ENCODE measurements around the gene VARS2.

VARS2 gene

DNA sequence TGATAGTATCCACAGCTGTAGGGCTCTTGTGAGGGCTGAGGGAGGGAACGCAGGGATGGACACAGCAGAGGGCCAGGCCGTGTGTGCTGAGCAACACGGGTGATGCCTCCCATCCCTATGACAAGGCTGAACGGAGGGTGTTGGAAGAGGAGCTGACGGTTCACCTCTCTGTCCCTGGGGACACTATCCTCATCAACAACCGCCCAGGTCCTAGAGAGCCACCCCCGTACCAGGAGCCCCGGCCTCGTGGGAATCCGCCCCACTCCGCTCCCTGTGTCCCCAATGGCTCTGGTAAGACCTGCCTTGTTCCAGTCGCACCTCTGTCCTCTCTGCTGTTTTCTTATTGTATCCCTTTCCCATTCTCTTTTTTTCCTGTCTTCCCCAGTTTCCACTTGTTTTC lies 19.7 kb upstream of the VARS2 start:
- DNase-seq (ENCODE audit: low read depth): no peak
- TF ChIP-seq, protein P1, sequence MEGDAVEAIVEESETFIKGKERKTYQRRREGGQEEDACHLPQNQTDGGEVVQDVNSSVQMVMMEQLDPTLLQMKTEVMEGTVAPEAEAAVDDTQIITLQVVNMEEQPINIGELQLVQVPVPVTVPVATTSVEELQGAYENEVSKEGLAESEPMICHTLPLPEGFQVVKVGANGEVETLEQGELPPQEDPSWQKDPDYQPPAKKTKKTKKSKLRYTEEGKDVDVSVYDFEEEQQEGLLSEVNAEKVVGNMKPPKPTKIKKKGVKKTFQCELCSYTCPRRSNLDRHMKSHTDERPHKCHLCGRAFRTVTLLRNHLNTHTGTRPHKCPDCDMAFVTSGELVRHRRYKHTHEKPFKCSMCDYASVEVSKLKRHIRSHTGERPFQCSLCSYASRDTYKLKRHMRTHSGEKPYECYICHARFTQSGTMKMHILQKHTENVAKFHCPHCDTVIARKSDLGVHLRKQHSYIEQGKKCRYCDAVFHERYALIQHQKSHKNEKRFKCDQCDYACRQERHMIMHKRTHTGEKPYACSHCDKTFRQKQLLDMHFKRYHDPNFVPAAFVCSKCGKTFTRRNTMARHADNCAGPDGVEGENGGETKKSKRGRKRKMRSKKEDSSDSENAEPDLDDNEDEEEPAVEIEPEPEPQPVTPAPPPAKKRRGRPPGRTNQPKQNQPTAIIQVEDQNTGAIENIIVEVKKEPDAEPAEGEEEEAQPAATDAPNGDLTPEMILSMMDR (IDR thresholded peaks at IDR 0.05; ENCODE audit: insufficient read depth, low read depth, low read length, missing control alignments): no peak
- H3K4me3 ChIP-seq (ENCODE audit: low read length): no peak overlapping the region

DNA sequence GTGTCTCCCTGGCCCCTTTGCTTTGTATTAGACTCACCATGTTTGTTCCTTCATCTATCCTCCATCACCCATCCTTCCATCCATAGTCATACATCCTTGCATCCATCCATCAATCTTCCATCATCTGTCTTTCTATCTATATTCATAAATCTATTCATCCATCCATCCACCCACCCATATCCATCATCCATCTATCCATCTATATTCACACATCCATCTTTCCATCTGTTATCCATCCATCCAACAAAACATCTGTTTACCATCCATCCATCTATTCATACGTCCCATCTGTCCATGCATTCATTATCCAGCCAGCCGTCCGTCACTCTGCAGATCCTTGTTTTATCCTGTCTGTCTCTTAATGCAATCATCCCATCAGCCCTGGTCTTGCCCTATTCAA lies 19.1 kb upstream of the VARS2 start:
- TF ChIP-seq, protein P1 (IDR thresholded peaks at IDR 0.05; ENCODE audit: insufficient read depth, low read depth, low read length, missing control alignments): no peak
- no peak for DNase-seq (ENCODE audit: low read depth)
- no peak overlapping the region for H3K4me3 ChIP-seq (ENCODE audit: low read length)

DNA sequence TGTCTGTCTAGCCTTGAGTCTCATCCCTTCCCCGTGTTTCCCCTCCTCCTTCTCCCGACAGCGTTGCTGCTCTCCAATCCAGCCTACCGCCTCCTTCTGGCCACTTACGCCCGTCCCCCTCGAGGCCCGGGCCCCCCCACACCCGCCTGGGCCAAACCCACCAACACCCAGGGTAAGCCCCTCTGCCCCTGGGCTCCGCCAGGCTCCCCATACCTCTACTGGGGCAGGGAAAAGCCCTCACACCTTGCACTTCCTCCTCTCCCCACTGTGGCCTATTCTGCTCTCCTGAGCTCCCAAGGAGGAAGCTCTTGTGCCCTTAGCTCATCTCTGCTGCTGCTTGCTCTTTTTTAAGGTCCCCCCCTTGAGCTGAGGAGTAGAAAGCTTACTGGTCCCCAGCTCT lies 18.7 kb upstream of the VARS2 start:
- TF ChIP-seq, protein P1 (IDR thresholded peaks at IDR 0.05; ENCODE audit: insufficient read depth, low read depth, low read length, missing control alignments): no peak
- no peak overlapping the region for H3K4me3 ChIP-seq (ENCODE audit: low read length)

DNA sequence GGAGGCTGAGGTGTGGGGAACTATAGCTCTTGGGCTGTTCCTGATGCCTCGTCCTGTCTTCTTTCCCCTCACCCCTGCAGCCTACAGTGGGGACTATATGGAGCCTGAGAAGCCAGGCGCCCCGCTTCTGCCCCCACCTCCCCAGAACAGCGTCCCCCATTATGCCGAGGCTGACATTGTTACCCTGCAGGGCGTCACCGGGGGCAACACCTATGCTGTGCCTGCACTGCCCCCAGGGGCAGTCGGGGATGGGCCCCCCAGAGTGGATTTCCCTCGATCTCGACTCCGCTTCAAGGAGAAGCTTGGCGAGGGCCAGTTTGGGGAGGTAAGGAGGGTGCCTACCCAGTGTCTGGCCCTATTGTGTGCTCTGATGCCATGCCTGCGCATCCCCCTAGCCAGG lies 17.5 kb upstream of the VARS2 start:
- TF ChIP-seq, protein P1 (IDR thresholded peaks at IDR 0.05; ENCODE audit: insufficient read depth, low read depth, low read length, missing control alignments): no peak
- no peak for DNase-seq (ENCODE audit: low read depth)
- H3K4me3 ChIP-seq (ENCODE audit: low read length): no peak overlapping the region

More for the DNA sequence above, 18.7 kb upstream of the VARS2 start:
- no peak for DNase-seq (ENCODE audit: low read depth)

DNA sequence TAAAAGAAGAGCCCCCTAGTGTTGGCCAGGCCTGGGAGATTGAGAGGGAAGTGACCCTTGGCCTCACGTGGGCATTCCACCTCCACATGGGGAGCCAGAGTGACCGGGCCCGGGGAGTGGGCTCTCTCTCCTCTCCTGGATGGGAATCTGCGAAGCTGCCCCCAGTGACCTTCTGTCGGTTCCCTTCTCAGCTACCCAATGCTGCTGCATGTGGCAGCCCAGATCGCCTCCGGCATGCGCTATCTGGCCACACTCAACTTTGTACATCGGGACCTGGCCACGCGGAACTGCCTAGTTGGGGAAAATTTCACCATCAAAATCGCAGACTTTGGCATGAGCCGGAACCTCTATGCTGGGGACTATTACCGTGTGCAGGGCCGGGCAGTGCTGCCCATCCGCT lies 16.2 kb upstream of the VARS2 start:
- no peak overlapping the region for H3K4me3 ChIP-seq (ENCODE audit: low read length)
- no peak for DNase-seq (ENCODE audit: low read depth)
- TF ChIP-seq, protein P1 (IDR thresholded peaks at IDR 0.05; ENCODE audit: insufficient read depth, low read depth, low read length, missing control alignments): no peak

DNA sequence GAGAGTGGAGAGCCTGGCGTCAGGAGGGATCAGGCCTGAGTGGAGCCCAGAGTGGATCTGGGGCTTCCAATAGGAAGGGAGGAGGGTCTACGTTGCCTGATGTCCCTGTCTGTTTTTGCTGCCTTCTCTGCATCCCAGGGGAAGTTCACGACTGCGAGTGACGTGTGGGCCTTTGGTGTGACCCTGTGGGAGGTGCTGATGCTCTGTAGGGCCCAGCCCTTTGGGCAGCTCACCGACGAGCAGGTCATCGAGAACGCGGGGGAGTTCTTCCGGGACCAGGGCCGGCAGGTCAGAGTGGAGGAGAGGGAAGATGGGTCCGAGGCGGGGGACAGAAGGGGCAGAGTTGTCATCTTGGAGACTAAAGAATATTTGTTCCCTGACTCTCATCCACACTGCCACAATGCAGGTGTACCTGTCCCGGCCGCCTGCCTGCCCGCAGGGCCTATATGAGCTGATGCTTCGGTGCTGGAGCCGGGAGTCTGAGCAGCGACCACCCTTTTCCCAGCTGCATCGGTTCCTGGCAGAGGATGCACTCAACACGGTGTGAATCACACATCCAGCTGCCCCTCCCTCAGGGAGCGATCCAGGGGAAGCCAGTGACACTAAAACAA lies 15.2 kb upstream of the VARS2 start:
- TF ChIP-seq, protein P1 (IDR thresholded peaks at IDR 0.05; ENCODE audit: insufficient read depth, low read depth, low read length, missing control alignments): no peak
- H3K4me3 ChIP-seq (ENCODE audit: low read length): no peak overlapping the region
- no peak for DNase-seq (ENCODE audit: low read depth)

DNA sequence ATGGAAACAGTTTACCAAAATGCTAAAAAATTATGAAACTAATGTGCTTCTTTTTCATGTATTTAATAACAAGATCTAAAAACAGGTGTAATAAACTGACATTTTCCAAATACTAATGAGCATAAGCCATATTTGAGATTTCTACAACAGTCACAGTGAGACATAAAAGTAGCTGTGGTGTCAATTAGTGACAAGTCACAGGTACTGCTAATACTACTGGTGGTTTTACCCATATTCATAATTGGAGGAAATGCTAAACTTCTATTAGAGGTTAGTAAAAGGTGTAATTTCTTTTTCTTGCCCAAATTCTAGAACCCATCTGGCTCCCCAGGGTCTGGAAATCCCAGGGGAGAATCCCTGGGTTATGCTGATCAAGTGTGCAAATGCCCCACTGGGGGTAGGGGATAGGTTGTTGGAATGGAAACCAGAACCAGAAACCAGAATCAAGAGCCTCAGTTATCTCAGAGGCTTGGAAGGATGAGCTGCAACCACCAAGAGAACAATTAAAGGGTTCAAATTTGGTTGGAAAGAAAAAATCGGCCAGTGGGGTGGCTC lies 13.1 kb upstream of the VARS2 start:
- TF ChIP-seq, protein P1 (IDR thresholded peaks at IDR 0.05; ENCODE audit: insufficient read depth, low read depth, low read length, missing control alignments): no peak
- H3K4me3 ChIP-seq (ENCODE audit: low read length): no peak overlapping the region
- no peak for DNase-seq (ENCODE audit: low read depth)

All from epithelial cell of esophagus (primary cell).